GM13976 (cell line): ENCODE measurements around the gene NR6A1.

ENCODE experiments used
- DNase-seq: peaks from one replicate; pipeline ENCODE4 v3.0.0; 2012; ENCODE audit warnings: low spot score
- in situ Hi-C: fragments of 300-500 bp; cut with MboI; formaldehyde crosslinking; loops from one replicate; pipeline ENCODE4 v1.12.0; 2022; ENCODE audit warnings: low sequenced_read_pairs, mixed read lengths, inconsistent platforms; ENCODE audit not compliant: unreplicated experiment
- TF ChIP-seq, protein P1 (sequence below): IDR thresholded peaks from 2 replicates; pipeline ENCODE4 v1.5.1; 2012; ENCODE audit warnings: borderline replicate concordance, mild to moderate bottlenecking; ENCODE audit not compliant: insufficient read depth; ENCODE audit errors: extremely low read depth, missing control alignments, control extremely low read depth

Gene NR6A1

DNA sequence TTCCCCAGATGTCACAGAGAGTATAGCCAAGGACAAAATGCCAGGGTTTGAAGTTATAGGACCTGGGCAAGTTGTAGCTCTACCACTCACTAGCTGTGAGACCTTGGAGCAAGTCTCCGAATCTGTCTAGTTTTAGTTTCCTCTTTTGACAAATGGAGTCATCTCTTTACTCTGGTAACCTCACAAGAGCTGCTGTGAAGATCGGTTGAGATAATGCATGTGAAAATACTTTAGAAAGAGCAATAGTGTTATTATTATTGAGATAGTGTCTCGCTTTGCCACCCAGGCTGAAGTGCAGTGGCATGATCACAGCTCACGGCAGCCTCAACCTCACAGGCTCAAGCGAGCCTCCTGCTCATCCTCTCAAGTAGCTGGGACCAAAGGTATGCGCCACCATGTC is 146.0 kb downstream of the NR6A1 start:
- in situ Hi-C loops: no loop called here
- TF ChIP-seq, protein P1, sequence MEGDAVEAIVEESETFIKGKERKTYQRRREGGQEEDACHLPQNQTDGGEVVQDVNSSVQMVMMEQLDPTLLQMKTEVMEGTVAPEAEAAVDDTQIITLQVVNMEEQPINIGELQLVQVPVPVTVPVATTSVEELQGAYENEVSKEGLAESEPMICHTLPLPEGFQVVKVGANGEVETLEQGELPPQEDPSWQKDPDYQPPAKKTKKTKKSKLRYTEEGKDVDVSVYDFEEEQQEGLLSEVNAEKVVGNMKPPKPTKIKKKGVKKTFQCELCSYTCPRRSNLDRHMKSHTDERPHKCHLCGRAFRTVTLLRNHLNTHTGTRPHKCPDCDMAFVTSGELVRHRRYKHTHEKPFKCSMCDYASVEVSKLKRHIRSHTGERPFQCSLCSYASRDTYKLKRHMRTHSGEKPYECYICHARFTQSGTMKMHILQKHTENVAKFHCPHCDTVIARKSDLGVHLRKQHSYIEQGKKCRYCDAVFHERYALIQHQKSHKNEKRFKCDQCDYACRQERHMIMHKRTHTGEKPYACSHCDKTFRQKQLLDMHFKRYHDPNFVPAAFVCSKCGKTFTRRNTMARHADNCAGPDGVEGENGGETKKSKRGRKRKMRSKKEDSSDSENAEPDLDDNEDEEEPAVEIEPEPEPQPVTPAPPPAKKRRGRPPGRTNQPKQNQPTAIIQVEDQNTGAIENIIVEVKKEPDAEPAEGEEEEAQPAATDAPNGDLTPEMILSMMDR: no peak
- no peak for DNase-seq

DNA sequence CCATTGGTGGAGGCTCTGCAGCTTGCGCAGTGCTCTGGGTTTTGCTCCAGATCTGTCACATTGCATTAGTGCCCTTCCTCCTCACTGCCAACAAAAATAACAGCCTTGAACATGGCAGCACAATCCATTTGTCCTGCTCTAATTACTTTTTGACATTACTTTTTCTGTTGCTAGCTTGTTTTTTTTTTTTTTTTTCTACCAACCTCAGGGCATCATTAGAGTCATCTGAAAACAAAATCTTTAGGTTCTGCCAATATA is 146.4 kb downstream of the NR6A1 start:
- TF ChIP-seq, protein P1: no peak
- in situ Hi-C loops: no loop called here
- DNase-seq: no peak

DNA sequence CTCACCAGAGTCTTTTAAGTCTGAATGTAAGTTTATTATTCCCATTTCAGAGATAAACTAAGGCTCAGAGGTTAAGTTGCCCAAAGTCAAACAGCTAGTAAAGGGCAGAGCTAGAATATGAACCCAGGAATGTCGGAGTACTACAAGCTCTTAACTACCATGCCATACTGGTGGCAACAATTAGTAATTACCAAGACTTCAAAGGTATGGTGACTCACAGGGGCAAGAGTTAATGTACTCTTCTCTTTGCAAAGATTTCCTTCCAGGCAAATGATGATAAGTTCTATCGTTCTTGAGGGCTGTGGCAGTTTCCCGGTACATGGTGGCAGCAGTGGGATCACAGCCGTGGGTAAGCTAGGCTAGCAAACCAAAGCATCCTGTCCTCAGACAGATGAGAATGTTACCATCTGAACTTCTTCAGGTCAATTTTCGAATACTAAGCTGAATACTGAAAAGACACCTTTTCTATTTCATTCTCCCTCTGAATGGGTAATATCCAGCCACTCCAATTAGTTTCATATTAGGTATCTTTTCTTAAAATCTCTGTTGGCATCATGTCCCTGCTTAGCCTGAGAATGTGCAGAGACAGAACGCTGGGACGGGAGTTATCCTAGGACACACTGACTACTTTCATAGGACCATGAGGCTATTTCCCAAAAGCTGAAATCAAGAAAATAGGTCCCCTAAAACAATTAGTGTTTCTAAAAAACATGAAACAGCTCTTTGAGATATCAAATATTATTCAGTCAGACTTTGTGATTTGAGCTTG is 147.0 kb downstream of the NR6A1 start:
- no peak for DNase-seq
- TF ChIP-seq, protein P1: no peak
- in situ Hi-C loops: no loop called here

DNA sequence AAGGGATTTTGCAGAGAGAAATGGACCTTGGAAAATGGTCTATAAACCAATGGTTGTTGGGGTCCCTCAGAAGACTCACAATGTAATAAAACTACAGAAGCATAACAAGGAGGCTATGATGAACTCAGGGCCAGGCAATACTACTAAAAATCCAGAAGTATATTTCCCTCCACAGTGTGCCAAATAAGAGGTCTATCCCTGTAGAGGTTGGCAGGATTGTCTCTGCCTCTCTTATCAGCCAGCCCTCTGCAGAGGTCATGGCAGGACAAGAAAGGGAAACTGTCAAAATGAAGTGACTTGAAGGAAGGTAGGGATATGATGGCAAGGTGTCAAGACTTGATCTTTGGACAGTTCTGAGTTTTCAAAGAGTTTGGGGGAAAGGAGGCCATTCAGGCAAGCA is 148.2 kb downstream of the NR6A1 start:
- DNase-seq: no peak
- TF ChIP-seq, protein P1: no peak
- in situ Hi-C loops: no loop called here

DNA sequence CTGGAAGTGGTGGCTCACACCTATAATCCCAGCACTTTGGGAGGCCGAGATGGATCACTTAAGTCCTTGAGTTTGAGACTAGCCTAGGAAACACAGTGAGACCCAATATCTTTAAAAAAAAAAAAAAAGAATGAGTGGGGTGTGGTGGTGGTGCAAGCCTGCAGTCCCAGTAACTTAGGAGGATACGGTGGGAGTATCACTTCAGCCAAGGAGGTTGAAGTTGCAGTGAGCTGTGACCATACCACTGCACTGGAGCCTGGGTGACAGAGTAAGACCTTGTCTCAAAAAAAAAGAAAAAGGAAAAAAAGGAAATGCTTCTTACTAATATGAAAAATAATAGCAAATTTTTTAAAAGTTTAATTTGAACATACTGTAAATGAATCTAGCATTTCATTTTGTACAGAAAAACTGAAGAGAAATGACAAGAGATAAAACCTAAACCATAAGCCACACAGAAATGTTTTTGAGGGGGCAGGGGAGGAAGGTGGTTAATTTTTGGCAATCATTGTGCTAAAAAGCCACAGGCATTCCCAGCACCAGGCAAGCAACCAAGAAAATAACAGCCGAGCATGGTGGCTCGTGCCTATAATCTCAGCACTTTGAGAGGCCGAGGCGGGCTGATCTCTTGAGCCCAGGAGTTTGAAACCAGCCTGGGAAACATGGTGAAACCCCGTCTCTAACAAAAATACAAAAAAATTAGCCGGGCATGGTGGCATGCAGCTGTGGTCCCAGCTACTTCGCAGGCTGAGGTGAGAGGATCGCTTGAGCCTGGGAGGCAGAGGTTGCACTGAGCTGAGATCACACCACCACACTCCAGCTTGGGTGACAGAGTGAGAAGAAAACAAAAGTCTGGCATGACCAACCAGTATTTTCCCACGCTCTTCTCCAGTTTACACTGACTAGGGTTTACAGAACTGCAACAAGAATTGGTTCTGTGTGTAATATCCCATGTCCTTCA is 149.5 kb downstream of the NR6A1 start:
- in situ Hi-C loops: no loop called here
- DNase-seq: no peak

DNA sequence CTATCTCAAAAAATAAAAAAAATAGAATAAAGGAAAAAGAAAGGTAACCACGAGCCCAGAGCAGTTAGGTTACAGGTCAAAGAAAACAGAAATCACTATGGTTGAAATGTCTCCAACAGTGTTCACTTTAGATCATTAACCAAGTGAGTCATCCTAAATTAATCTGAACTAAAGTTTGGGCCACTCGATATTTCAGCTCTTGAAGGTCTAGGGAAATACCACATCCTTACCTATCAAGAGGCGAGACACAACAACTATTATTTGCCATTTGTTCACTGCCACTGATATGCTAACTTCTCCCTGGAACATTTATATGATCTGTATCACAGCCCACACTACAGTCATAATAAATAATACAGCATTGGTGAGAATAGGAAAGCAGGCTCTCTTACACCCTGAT is 152.6 kb downstream of the NR6A1 start:
- in situ Hi-C loops: loop anchor here (5.0 kb wide), 1 partner anchor 94 kb away; no protein-coding TSS in a partner anchor
- TF ChIP-seq, protein P1: no peak
- DNase-seq: no peak

More for the DNA sequence above, 149.5 kb downstream of the NR6A1 start:
- TF ChIP-seq, protein P1: no peak
